HEK293 (cell line): Measurements from ENCODE around the gene SYNM.

ENCODE experiments used
- CTCF ChIA-PET: fragments of 350-600 bp; formaldehyde crosslinking; extraction: SDS; loops from one replicate; lab custom pipeline; 2021; ENCODE audit warnings: antibody characterized with exemption; lab: Yijun Ruan, JAX
- POLR2A ChIA-PET: fragments of 300-600 bp; formaldehyde crosslinking; extraction: SDS; loops from one replicate; lab custom pipeline; 2020; ENCODE audit warnings: antibody characterized with exemption, inconsistent platforms; lab: Yijun Ruan, JAX
- H3K27ac ChIP-seq: fragments of 200-500 bp; sonication (Bioruptor generic); 2 replicates; pipeline ENCODE4 v1.5.1; 2014; ENCODE audit warnings: low read depth, low read length, control low read depth, inconsistent platforms; ENCODE audit errors: extremely low read depth
- H3K36me3 ChIP-seq, 2 experiments: fragments of 200-500 bp in 1 of 2; sonication (Bioruptor generic) in 1 of 2; 1 replicate in 1 of 2; 2 replicates in 1 of 2; pipeline ENCODE4 v1.5.1; 2014 to 2017; ENCODE audit warnings: inconsistent platforms in 2 of 2, low read length in 2 of 2; ENCODE audit not compliant: control insufficient read depth in 2 of 2, insufficient read depth in 1 of 2
- H3K4me1 ChIP-seq: fragments of 200-500 bp; sonication (Bioruptor generic); 2 replicates; pipeline ENCODE4 v1.5.1; 2014; ENCODE audit warnings: mild to moderate bottlenecking, low read length, inconsistent platforms; ENCODE audit not compliant: control insufficient read depth, insufficient read depth
- H3K4me3 ChIP-seq: 2 replicates; pipeline ENCODE4 v1.5.1; 2011; ENCODE audit warnings: low read depth, mild to moderate bottlenecking, control low read depth, low read length, moderate library complexity
- H3K9me3 ChIP-seq: fragments of 200-500 bp; sonication (Bioruptor generic); 2 replicates; pipeline ENCODE4 v1.5.1; 2014; ENCODE audit warnings: low read depth, low read length, inconsistent platforms; ENCODE audit not compliant: control insufficient read depth, insufficient read depth
- GLIS1 ChIP-seq: fragments of 450-650 bp; formaldehyde crosslinking; IDR thresholded peaks from 2 replicates; pipeline ENCODE4 v1.5.1; 2016; ENCODE audit warnings: missing biosample characterization, missing genetic modification characterization
- HOXA7 ChIP-seq: sonication (generic); formaldehyde crosslinking; IDR thresholded peaks from 2 replicates; pipeline ENCODE4 v1.8.1; 2022; ENCODE audit warnings: missing genetic modification reagents, borderline replicate concordance
- ZBTB48 ChIP-seq: fragments of 450-650 bp; formaldehyde crosslinking; IDR thresholded peaks from 2 replicates; pipeline ENCODE4 v1.5.1; 2016; ENCODE audit warnings: missing biosample characterization, missing genetic modification characterization
- ZFP69B ChIP-seq: fragments of 450-650 bp; formaldehyde crosslinking; IDR thresholded peaks from 2 replicates; pipeline ENCODE4 v1.5.1; 2016; ENCODE audit warnings: missing biosample characterization, missing genetic modification characterization
- ZNF211 ChIP-seq: fragments of 450-650 bp; formaldehyde crosslinking; IDR thresholded peaks from 2 replicates; pipeline ENCODE4 v1.5.1; 2016; ENCODE audit warnings: low read depth, missing biosample characterization, missing genetic modification characterization
- ZNF37A ChIP-seq: fragments of 450-650 bp; IDR thresholded peaks from 2 replicates; pipeline ENCODE4 v1.5.1; 2018; ENCODE audit warnings: missing biosample characterization, missing genetic modification characterization
- TF ChIP-seq, protein P1 (sequence below): fragments of 450-650 bp; formaldehyde crosslinking; IDR thresholded peaks from 2 replicates; pipeline ENCODE4 v1.5.1; 2016; ENCODE audit warnings: missing biosample characterization, missing genetic modification characterization, borderline replicate concordance
- TF ChIP-seq, protein P2 (sequence below): fragments of 450-650 bp; formaldehyde crosslinking; IDR thresholded peaks from 2 replicates; pipeline ENCODE4 v1.5.1; 2017; ENCODE audit warnings: missing biosample characterization, mild to moderate bottlenecking, missing genetic modification characterization, moderate library complexity

SYNM gene

DNA sequence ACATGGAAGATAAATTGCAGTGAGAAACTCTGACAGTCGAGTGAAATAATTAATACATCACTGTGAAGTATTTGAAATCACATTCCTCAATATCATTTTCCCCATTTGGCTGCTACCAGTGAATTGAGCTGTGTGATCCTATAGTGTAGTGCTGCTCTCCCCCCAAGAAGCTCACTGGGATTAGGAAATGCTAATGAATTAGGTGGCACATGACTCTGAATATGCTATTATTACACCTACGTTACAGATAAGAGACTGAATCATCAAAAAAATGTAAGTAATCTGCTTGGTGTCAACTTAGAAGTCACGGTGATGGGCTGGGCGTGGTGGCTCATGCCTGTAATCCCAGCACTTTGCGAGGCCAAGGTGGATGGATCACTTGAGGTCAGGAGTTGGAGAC is 34.7 kb upstream of the SYNM start (continued):
- TF ChIP-seq, protein P1, sequence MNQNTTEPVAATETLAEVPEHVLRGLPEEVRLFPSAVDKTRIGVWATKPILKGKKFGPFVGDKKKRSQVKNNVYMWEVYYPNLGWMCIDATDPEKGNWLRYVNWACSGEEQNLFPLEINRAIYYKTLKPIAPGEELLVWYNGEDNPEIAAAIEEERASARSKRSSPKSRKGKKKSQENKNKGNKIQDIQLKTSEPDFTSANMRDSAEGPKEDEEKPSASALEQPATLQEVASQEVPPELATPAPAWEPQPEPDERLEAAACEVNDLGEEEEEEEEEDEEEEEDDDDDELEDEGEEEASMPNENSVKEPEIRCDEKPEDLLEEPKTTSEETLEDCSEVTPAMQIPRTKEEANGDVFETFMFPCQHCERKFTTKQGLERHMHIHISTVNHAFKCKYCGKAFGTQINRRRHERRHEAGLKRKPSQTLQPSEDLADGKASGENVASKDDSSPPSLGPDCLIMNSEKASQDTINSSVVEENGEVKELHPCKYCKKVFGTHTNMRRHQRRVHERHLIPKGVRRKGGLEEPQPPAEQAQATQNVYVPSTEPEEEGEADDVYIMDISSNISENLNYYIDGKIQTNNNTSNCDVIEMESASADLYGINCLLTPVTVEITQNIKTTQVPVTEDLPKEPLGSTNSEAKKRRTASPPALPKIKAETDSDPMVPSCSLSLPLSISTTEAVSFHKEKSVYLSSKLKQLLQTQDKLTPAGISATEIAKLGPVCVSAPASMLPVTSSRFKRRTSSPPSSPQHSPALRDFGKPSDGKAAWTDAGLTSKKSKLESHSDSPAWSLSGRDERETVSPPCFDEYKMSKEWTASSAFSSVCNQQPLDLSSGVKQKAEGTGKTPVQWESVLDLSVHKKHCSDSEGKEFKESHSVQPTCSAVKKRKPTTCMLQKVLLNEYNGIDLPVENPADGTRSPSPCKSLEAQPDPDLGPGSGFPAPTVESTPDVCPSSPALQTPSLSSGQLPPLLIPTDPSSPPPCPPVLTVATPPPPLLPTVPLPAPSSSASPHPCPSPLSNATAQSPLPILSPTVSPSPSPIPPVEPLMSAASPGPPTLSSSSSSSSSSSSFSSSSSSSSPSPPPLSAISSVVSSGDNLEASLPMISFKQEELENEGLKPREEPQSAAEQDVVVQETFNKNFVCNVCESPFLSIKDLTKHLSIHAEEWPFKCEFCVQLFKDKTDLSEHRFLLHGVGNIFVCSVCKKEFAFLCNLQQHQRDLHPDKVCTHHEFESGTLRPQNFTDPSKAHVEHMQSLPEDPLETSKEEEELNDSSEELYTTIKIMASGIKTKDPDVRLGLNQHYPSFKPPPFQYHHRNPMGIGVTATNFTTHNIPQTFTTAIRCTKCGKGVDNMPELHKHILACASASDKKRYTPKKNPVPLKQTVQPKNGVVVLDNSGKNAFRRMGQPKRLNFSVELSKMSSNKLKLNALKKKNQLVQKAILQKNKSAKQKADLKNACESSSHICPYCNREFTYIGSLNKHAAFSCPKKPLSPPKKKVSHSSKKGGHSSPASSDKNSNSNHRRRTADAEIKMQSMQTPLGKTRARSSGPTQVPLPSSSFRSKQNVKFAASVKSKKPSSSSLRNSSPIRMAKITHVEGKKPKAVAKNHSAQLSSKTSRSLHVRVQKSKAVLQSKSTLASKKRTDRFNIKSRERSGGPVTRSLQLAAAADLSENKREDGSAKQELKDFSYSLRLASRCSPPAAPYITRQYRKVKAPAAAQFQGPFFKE (tag by site-specific recombination): no peak
- TF ChIP-seq ZFP69B (no peak), HOXA7 (CRISPR knock-in tag) (no peak)

DNA sequence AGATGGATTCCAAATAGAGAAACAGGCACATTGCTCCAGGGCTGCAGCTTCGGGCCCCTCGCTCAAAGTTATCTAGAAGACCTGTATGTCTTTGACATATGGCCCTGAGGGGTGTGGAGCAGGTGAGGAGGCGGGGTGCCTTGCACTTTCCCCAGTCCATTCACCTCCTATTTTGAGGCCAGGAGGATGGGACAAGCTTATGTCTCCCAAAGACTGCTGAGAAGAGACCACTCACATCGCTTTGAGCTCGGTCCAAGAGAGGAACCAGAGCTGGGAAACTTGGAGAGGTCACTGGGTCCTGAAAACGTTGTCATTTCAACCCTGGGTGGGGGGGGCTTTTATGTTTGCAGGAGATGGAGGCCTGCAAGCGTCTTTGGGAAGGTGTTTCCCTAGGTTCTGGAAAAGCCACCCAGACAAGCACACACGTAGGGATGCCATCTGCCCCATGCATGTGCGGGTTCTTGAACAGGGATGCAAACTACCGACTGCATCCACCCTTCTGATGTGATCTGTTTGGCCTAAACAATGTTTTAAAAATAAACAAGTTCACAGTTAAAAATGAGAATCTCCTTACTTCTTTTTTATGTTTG is 33.7 kb upstream of the SYNM start:
- Histone ChIP-seq H3K4me1 (no peaks in the 10 kb centered on the region), H3K9me3 (no peaks in the 10 kb centered on the region), H3K36me3 (no peaks in the 10 kb centered on the region), H3K4me3 (no peak overlapping the region), H3K27ac (no peak overlapping the region)
- no peak for TF ChIP-seq ZNF211 (tag by site-specific recombination)
- ChIA-PET CTCF (interaction anchor here (0.6 to 3.5 kb wide), 7 partner anchors 8 to 628 kb away, joined by 3 to 11 read pairs (median 4); no protein-coding TSS in a partner anchor), POLR2A (no interaction called here)

DNA sequence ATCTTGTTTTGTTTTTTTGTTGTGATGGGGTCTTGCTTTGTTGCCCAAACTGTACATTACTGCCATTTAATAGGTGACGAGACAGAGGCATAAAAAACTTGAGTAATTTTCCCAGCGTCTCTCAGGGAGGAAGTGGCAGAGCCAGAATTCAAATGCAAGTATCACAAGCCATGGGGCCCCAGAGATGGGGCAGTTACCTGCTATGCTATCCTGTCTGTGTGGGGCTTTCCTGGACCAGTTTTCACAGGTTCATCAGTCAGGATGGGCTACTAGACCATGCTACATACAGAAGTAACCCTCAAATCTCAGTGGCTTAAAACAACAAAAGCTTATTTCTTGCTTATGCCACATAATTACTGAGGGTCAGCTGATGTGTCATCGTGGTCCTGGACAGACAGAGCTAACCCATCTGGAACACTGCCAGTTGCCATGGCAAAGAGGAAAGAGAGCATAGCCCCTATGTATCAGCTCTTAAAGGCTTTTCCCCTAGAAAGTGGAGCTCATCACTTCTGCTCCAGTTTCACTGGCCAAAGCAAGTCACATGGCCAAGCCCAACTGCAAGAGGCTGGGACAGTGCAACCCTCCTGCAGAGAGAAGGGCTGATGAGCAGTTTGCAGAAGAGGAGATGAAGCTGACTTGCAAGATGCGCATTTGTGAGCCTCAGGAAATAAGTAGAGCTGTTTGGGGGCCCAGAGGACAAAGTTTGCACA is 31.7 kb upstream of the SYNM start:
- H3K36me3 ChIP-seq: no peaks in the 10 kb centered on the region
- ChIA-PET CTCF (interaction anchor here (0.6 to 2.2 kb wide), 11 partner anchors 11 to 645 kb away, joined by 3 to 6 read pairs (median 4); no protein-coding TSS in a partner anchor), POLR2A (interaction anchor here (0.6 to 1.5 kb wide), 3 partner anchors 14 to 28 kb away, joined by 3 to 10 read pairs (median 4); no protein-coding TSS in a partner anchor)
- H3K4me1 ChIP-seq: no peaks in the 10 kb centered on the region
- no peak overlapping the region for H3K4me3 ChIP-seq
- TF ChIP-seq, protein P2, sequence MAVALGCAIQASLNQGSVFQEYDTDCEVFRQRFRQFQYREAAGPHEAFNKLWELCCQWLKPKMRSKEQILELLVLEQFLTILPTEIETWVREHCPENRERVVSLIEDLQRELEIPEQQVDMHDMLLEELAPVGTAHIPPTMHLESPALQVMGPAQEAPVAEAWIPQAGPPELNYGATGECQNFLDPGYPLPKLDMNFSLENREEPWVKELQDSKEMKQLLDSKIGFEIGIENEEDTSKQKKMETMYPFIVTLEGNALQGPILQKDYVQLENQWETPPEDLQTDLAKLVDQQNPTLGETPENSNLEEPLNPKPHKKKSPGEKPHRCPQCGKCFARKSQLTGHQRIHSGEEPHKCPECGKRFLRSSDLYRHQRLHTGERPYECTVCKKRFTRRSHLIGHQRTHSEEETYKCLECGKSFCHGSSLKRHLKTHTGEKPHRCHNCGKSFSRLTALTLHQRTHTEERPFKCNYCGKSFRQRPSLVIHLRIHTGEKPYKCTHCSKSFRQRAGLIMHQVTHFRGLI: peak; percentile 30; the same call in 1 of the 2 replicates
- no peak for TF ChIP-seq GLIS1 (tag by site-specific recombination)
- no peak overlapping the region for H3K27ac ChIP-seq
- H3K9me3 ChIP-seq: no peaks in the 10 kb centered on the region

DNA sequence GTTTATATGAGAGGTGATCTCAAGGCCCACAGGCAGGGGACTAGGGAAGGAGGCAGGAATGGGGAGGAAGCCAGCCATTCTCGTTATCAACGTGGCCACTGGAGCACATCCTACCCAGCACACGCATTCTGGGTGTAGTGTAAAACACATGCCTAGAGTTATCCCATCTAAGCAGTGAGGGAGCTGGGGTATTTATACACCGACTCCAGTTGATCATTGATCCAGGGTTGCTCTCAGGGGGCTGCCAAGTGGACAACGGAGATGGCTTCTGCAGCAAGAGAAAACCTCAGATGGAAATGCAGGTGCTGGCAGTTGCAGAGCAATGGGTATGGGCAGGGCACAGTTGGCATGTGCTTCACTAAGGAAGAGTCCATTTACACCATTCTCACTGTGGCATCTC is 30.4 kb upstream of the SYNM start:
- Histone ChIP-seq H3K4me3 (no peak overlapping the region), H3K9me3 (no peaks in the 10 kb centered on the region)
- no peak for TF ChIP-seq ZBTB48
- TF ChIP-seq ZNF37A (tag by site-specific recombination): peak; percentile 93
- TF ChIP-seq, all 188 proteins: peak for 1
- H3K4me1 ChIP-seq: no peaks in the 10 kb centered on the region
- no peaks in the 10 kb centered on the region for H3K36me3 ChIP-seq
- ChIA-PET CTCF (interaction anchor here (1.3 to 3.5 kb wide), 6 partner anchors 45 to 646 kb away, joined by 3 to 29 read pairs (median 4); no protein-coding TSS in a partner anchor), POLR2A (no interaction called here)
- no peak overlapping the region for H3K27ac ChIP-seq
